SK-N-MC (cell line): Measurements from ENCODE around the gene HMMR.

Source experiments
- EZH2 ChIP-seq: fragments of 200-600 bp; sonication (generic); IDR thresholded peaks from one replicate; pipeline ENCODE4 v1.6.1; 2017; ENCODE audit warnings: antibody characterized with exemption
- FOXP2 ChIP-seq: optimal IDR thresholded peaks from 2 replicates; pipeline ENCODE3; 2011; ENCODE audit warnings: mild to moderate bottlenecking, moderate library complexity; ENCODE audit not compliant: insufficient read depth; ENCODE audit errors: extremely low read length, control extremely low read depth
- POLR2AphosphoS5 ChIP-seq: IDR thresholded peaks from 2 replicates; pipeline ENCODE4 v1.6.1; 2012; ENCODE audit warnings: mild to moderate bottlenecking, low read depth, low read length, borderline replicate concordance

DNA sequence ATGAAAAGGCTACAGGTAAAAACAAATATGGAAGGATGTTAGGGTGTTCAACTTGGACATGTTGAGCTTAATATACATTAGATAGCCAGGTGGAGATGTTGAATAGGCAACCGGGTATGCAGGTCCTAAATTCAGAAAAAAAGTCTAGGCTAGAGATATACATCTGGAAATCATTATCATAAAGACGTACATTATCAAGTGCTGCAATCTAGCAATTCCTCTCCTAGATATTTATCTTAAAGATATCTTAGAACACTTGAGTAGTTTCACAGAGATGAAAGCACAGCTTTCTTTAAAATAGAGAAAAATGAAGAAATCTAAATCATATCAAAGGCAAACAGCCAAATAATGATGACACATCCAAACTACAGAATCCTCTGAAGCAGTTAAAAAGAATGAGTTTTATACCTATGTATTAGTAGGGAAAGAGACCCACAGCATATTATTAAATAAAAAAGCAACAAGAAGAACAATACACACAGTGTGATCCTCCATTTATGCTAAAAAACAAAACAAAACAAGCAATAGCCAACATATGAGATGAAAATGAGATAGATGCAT, 4.3 kb upstream of the HMMR start:
- TF ChIP-seq EZH2 (no peak), POLR2AphosphoS5 (no peak), FOXP2 (no peak)
